Ovary (tissue), 10 donors: ENCODE results near the gene FOSL2. TPM values are rescaled to one million over a fixed set of nuclear protein-coding genes. Genes with fewer than 3 reads are reported as not detected.

ENCODE experiments used
- DNase-seq, 5 donors: peaks; one replicate each; pipeline ENCODE4 v3.0.0-alpha.2; 2019 to 2020
- H3K27ac ChIP-seq, 2 donors: fragments of 200-600 bp; one replicate each; pipeline versions ENCODE4 v1.5.1 to v1.8.0; 2019 to 2022
- H3K27me3 ChIP-seq: fragments of 200-600 bp; one replicate; pipeline ENCODE4 v1.8.0; 2022
- H3K36me3 ChIP-seq: fragments of 200-600 bp; sonication (generic); one replicate; pipeline ENCODE4 v1.5.1; 2019
- H3K4me1 ChIP-seq: one replicate; pipeline ENCODE4 v1.8.1; 2013; ENCODE audit warnings: mild to moderate bottlenecking, moderate library complexity; ENCODE audit not compliant: insufficient read depth
- H3K4me3 ChIP-seq: fragments of 200-600 bp; sonication (generic); one replicate; pipeline ENCODE4 v1.5.1; 2017
- H3K9me3 ChIP-seq, 2 donors: fragments of 200-600 bp in 1 of 2; sonication (generic) in 1 of 2; one replicate each; pipeline versions ENCODE4 v1.5.1 to v1.8.1; 2013 to 2019; ENCODE audit warnings: mild to moderate bottlenecking in 1 of 2, moderate library complexity in 1 of 2
- EP300 ChIP-seq: sonication (generic); formaldehyde crosslinking; IDR thresholded peaks from one replicate; pipeline ENCODE4 v1.6.1; 2017; ENCODE audit warnings: antibody characterized with exemption
- POLR2A ChIP-seq: fragments of 450-650 bp; IDR thresholded peaks from one replicate; pipeline ENCODE4 v1.6.1; 2017; ENCODE audit warnings: antibody characterized with exemption, mild to moderate bottlenecking, moderate library complexity
- WGBS, 3 donors: extraction: QIAGEN DNeasy Blood & Tissue Kit in 1 of 3; methylation state at CpG; one replicate each; pipeline versions ENCODE4 v1.1.5 to v1.1.7; 2013 to 2017; 5-methylcytosine and 5-hydroxymethylcytosine counted together
- intact Hi-C, 4 donors: fragments of 100-400 bp; cut with DNase I; formaldehyde crosslinking; loops; one replicate each; pipeline versions ENCODE4 v1.11.0 to v1.15.1; 2022 to 2023
- long read RNA-seq, 3 donors: library from polyadenylated mRNA in 2 of 3; unstranded in 2 of 3; transcript quantifications; one replicate each; pipeline ENCODE4 v2.0.0 and lab custom pipeline, GENCODE V29; 2021 to 2026
- polyA plus RNA-seq, 2 donors: library from polyadenylated mRNA; stranded (reverse); fragments of 200-250 nt in 1 of 2; fragments of 350-450 nt in 1 of 2; fragmentation: Illumina TruSeq in 1 of 2; extraction: RNeasy Lipid Tissue Mini Kit (QIAGEN cat#74804) in 1 of 2; gene quantifications; one replicate each; pipeline ENCODE4 v1.2.3, GENCODE V29; 2013 to 2014
- total RNA-seq, 7 donors: library from RNA; depleted of rRNA in 2 of 7; stranded (reverse); fragments of >200 nt in 2 of 7; fragmentation: NEBNext Ultra II Directional in 3 of 7; extraction: Animal tissue kit (Norgen Biotek cat#: 25700) in 3 of 7; gene quantifications; one replicate each; pipeline versions ENCODE4 v1.1.0 to v1.2.4, GENCODE V29; 2016 to 2023
- TF ChIP-seq, protein P1 (sequence below), 3 donors: fragments of 450-650 bp in 2 of 3; fragments of 200-600 bp in 1 of 3; IDR thresholded peaks; one replicate each; pipeline versions ENCODE4 v1.5.1 to v1.8.0; 2016 to 2022; ENCODE audit warnings: antibody characterized with exemption in 3 of 3, mild to moderate bottlenecking in 1 of 3
- donor health status: DM: no; HTN: no; CAD: no; lungs with moderate emphysema.
- donor health status: DM: no; HTN: no; CAD: no.
- donor health status: Bipolar disorder and iron deficiency.
- donor health status: DM: yes; HTN: yes; CAD: no.
- donor health status: DM: no; HTN: no; CAD: no.
- donor health status: DM: yes; HTN: yes; CAD: no.

FOSL2 gene
- total RNA-seq (100 to 1,000 TPM; 117 to 322 (median 152) TPM), polyA plus RNA-seq (10 to 100 TPM; 56.2 to 75.7 TPM)
- long read RNA-seq, donor 1, full-length matches to known transcripts: 25 of 82 reads
- long read RNA-seq, donor 1, partial matches to known transcripts: 1 of 82 reads
- long read RNA-seq, donor 1, other reads (novel, unspliced or antisense): 56 of 82 reads
- long read RNA-seq, donor 2, full-length matches to known transcripts: 3 of 3 reads
- long read RNA-seq, donor 2, partial matches to known transcripts: 0 of 3 reads
- long read RNA-seq, donor 2, other reads (novel, unspliced or antisense): 0 of 3 reads
- long read RNA-seq, donor 3, full-length matches to known transcripts: 100 of 173 reads
- long read RNA-seq, donor 3, partial matches to known transcripts: 2 of 173 reads
- long read RNA-seq, donor 3, other reads (novel, unspliced or antisense): 71 of 173 reads

DNA sequence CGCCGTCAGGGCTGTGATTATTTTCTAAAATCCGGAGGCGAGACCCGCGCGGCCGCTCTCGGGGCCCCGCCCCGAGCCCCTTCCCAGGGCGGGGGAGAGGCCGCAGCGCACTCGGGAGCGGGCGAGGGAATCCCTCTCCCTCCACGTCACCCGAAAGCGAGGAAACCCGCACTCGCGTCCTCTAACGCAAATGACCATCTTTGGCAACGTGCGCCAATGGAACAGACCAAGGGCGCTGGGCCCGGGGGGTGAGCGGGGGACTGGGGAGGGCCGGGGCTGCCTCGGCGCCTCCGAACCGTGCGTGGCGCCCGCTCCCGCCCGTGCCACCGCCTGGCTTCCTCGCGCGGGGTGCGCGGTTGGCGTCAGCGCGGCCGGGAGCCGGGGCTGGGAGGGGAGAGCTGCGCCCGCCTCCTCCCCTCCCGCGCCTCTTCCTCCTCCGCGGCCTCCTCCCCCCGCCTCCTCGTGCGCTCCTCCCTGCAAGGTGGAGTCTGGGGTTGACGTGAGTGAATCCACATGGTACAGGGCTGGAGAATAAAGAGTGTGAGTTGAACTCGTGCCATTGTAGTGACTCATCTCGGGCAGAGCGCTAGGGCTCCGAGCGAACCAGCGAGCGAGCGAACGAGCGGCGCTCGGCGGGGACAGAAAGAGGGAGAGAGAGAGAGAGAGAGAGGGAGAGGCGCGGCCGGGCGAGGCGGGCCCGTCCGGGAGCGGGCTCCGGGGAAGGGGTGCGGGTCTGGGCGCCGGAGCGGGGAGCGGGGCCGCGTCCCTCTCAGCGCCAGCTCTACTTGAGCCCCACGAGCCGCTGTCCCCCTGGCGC lies at the start of gene FOSL2:
Gene FOSL2, plus strand, starts transcription at position 562 of the 817 bp plus-strand sequence. CDS start 863 bp downstream, outside the sequence.
- intact Hi-C loops: loop anchor here (2.0 to 10.0 kb wide), 10 partner anchors 50 to 685 kb away; partner anchors contain the start of genes BABAM2 (in 2 of the 4), MRPL33 (in 2 of the 4) and RBKS (in 2 of the 4)
- H3K36me3 ChIP-seq: no peaks in the 10 kb centered on the region
- H3K4me1 ChIP-seq: no peaks in the 10 kb centered on the region
- H3K9me3 ChIP-seq: no peaks in the 10 kb centered on the region
- peak within 1 kb of the TSS; percentile 98 to 99 for H3K27ac ChIP-seq
- 0% methylated on average over 74 to 93 of the region's 93 CpGs for WGBS, 3 donors
- peak; percentile 96 to 98 (median 97) for DNase-seq
- no peaks in the 10 kb centered on the region for H3K27me3 ChIP-seq
- H3K4me3 ChIP-seq: peak within 1 kb of the TSS; percentile 85
- TF ChIP-seq POLR2A: peak; percentile 98
- peak; percentile 94 for TF ChIP-seq EP300
- TF ChIP-seq, protein P1, sequence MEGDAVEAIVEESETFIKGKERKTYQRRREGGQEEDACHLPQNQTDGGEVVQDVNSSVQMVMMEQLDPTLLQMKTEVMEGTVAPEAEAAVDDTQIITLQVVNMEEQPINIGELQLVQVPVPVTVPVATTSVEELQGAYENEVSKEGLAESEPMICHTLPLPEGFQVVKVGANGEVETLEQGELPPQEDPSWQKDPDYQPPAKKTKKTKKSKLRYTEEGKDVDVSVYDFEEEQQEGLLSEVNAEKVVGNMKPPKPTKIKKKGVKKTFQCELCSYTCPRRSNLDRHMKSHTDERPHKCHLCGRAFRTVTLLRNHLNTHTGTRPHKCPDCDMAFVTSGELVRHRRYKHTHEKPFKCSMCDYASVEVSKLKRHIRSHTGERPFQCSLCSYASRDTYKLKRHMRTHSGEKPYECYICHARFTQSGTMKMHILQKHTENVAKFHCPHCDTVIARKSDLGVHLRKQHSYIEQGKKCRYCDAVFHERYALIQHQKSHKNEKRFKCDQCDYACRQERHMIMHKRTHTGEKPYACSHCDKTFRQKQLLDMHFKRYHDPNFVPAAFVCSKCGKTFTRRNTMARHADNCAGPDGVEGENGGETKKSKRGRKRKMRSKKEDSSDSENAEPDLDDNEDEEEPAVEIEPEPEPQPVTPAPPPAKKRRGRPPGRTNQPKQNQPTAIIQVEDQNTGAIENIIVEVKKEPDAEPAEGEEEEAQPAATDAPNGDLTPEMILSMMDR (IDR thresholded peaks at IDR 0.05): peak in 1 of 3 donors; percentile 16

DNA sequence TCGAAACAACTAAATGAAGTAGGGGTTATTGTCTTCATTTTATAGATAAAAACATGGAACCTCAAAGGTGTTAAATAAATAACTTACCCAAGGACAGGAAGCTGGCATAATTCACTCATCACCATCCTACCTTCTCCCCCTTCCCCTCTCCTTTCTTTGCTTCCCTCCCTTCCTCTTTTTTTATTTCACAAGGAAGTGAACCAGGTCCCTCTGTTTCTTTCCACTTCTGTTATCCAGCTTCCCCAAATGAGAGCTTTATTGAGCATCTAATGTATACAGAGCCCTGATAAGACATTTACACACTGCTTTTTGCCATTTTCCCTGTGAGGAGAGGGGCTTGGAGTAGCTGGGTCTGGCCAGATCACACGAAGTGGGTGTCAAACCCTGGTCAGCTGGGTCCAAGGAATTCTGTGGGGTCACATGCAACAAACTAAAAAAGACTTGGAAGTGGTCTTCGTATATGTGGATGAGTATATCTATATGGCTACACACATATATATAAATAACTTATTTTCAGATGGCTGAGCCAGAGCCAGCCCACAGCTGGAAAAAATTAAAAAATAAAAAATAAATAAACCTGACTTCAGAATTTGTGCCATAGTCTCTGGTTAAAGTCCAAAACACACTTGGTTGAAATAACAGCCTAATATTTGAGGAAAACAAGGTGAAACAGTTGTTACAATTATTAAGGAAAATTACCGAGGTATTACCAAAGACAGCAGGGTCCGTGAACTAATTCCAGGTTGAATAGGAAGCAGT lies 49.3 kb upstream of the FOSL2 start:
- TF ChIP-seq, protein P1 (IDR thresholded peaks at IDR 0.05): no peak
- TF ChIP-seq EP300: no peak
- TF ChIP-seq POLR2A: no peak
- H3K9me3 ChIP-seq: no peaks in the 10 kb centered on the region
- peaks cover 16% of the 10 kb centered on the region for H3K4me1 ChIP-seq
- no peak overlapping the region for H3K4me3 ChIP-seq
- DNase-seq: no peak
- WGBS, 3 donors: 46 to 55% (median 48%) methylated on average over 5 of the region's 5 CpGs
- peak overlapping the region in 1 of 2 donors; percentile 61 for H3K27ac ChIP-seq
- intact Hi-C loops: loop anchor here in 1 of 4 donors (5.0 kb wide), 2 partner anchors 49 to 621 kb away; partner anchors contain the start of gene FOSL2
- no peaks in the 10 kb centered on the region for H3K36me3 ChIP-seq
- no peaks in the 10 kb centered on the region for H3K27me3 ChIP-seq

DNA sequence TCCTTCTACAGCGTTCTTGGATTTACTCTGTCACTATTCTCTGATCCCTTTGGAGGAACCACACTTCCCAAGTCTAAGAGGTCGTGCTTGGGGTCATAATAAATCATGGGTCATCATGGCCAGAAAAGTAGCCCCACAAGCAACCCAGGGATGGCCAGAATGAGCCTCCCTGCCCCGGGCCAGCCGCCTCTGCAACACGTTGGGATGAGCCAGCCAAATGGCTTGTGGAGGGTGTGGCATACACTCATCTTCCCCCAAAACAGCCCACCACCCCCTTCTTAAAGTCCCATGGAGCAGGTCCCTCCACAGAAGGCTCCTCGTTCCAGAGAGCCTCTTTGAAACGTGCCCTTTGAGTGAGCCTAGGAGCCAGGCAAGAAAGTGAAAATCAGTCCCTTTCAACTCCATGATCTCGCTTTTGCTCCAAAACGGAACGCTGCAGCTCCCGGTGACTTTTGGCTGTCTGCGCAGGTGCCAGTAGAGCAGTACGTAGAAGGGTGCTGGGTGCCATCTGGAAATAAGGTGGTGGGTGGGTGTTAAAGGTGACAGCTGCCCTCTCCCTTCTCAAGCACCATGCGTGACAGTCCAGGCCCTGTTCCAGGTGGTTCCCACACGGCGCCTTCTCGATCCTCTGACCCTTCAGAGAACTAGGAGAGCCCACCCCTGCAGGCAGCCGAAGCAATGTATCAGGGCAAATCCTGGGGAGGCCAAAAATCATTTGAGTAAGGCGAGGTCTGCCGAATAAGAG lies 48.5 kb upstream of the FOSL2 start:
- intact Hi-C loops: loop anchor here in 1 of 4 donors (5.0 kb wide), 2 partner anchors 48 to 622 kb away; partner anchors contain the start of gene FOSL2
- H3K4me1 ChIP-seq: peaks cover 11% of the 10 kb centered on the region
- TF ChIP-seq, protein P1 (IDR thresholded peaks at IDR 0.05): no peak
- TF ChIP-seq POLR2A (no peak), EP300 (no peak)
- DNase-seq: peak in 1 of 5 donors; percentile 19
- H3K27ac ChIP-seq: peak overlapping the region in 1 of 2 donors; percentile 61
- H3K36me3 ChIP-seq: no peaks in the 10 kb centered on the region
- WGBS, 3 donors: 87 to 88% (median 87%) methylated on average over 20 of the region's 20 CpGs
- H3K9me3 ChIP-seq: no peaks in the 10 kb centered on the region
- no peaks in the 10 kb centered on the region for H3K27me3 ChIP-seq
- no peak overlapping the region for H3K4me3 ChIP-seq
